DOHH2 (cell line): Measurements from ENCODE around the gene CHD3.
A peak's percentile ranks its signal among the peaks of the same experiment; 100 is the strongest.

Experiments
- H3F3A ChIP-seq: fragments of 200-600 bp; sonication (generic), shearing (Covaris generic); 2 replicates; pipeline ENCODE4 v1.6.0; 2016; ENCODE audit warnings: antibody characterized with exemption, mild to moderate bottlenecking; ENCODE audit not compliant: control insufficient read depth, insufficient read depth
- H3K27ac ChIP-seq: fragments of 200-600 bp; sonication (generic); 2 replicates; pipeline ENCODE4 v1.5.1; 2014; ENCODE audit warnings: low read depth, mild to moderate bottlenecking, low read length, moderate library complexity
- H3K27me3 ChIP-seq: fragments of 200-600 bp; sonication (generic); 2 replicates; pipeline ENCODE4 v1.6.1; 2014; ENCODE audit warnings: mild to moderate bottlenecking, low read length, mixed read lengths; ENCODE audit not compliant: control insufficient read depth
- H3K36me3 ChIP-seq: fragments of 200-600 bp; sonication (generic); 2 replicates; pipeline ENCODE4 v1.6.1; 2014; ENCODE audit warnings: mild to moderate bottlenecking, low read length, moderate library complexity, mixed read lengths; ENCODE audit not compliant: control insufficient read depth
- H3K4me1 ChIP-seq: fragments of 200-600 bp; sonication (generic); 2 replicates; pipeline ENCODE4 v1.6.1; 2014; ENCODE audit warnings: mild to moderate bottlenecking, low read length, mixed read lengths; ENCODE audit not compliant: control insufficient read depth
- H3K4me2 ChIP-seq: fragments of 200-600 bp; sonication (generic); 2 replicates; pipeline ENCODE4 v1.6.0; 2014; ENCODE audit warnings: mild to moderate bottlenecking, low read length, moderate library complexity
- H3K4me3 ChIP-seq: fragments of 200-600 bp; sonication (generic); 2 replicates; pipeline ENCODE4 v1.5.1; 2014; ENCODE audit warnings: mild to moderate bottlenecking, low read length, mixed read lengths
- H3K79me2 ChIP-seq: fragments of 200-600 bp; sonication (generic); 2 replicates; pipeline ENCODE4 v1.6.1; 2014; ENCODE audit warnings: mild to moderate bottlenecking, low read length, mixed read lengths; ENCODE audit not compliant: control insufficient read depth
- H3K9me2 ChIP-seq: fragments of 200-600 bp; sonication (generic); replicated peaks from 2 replicates; pipeline ENCODE4 v1.6.1; 2014; ENCODE audit warnings: mild to moderate bottlenecking, low read length, mixed read lengths; ENCODE audit not compliant: control insufficient read depth
- H3K9me3 ChIP-seq: fragments of 200-600 bp; sonication (generic); 2 replicates; pipeline ENCODE4 v1.6.1; 2014; ENCODE audit warnings: antibody characterized with exemption, low read length, mixed read lengths; ENCODE audit not compliant: control insufficient read depth, insufficient read depth
- H4K20me1 ChIP-seq: fragments of 200-600 bp; sonication (generic); 2 replicates; pipeline ENCODE4 v1.6.0; 2014; ENCODE audit warnings: low read depth, mild to moderate bottlenecking, antibody characterized with exemption, low read length, moderate library complexity; ENCODE audit not compliant: control insufficient read depth, insufficient read depth
- CTCF ChIP-seq: fragments of 200-600 bp; sonication (generic); IDR thresholded peaks from one replicate; pipeline ENCODE4 v1.5.1; 2014; ENCODE audit warnings: antibody characterized with exemption, mild to moderate bottlenecking, low read depth, low read length; ENCODE audit not compliant: poor library complexity, severe bottlenecking
- EZH2phosphoT487 ChIP-seq: fragments of 200-600 bp; sonication (generic); IDR thresholded peaks from 2 replicates; pipeline ENCODE4 v1.6.1; 2017; ENCODE audit warnings: borderline replicate concordance, mild to moderate bottlenecking, antibody characterized with exemption, low read length, moderate library complexity, mixed read lengths

The CHD3 gene

GRCh38 chr17:7854851-7855659 is 33.5 kb upstream of the CHD3 start, which contains the start of gene TMEM88:
TMEM88 (plus strand) TSS chr17:7855066; CDS start chr17:7855075, 9 bp downstream.
- Histone ChIP-seq H3K36me3 (peaks cover 76% of the 10 kb centered on the region), H3K27me3 (no peaks in the 10 kb centered on the region), H4K20me1 (peaks cover 9% of the 10 kb centered on the region; the same call in 1 of the 2 replicates), H3F3A (peaks cover 33% of the 10 kb centered on the region), H3K4me1 (peaks cover 52% of the 10 kb centered on the region), H3K9me2 (no peaks in the 10 kb centered on the region), H3K79me2 (peaks cover 55% of the 10 kb centered on the region), H3K4me2 (peak within 1 kb of the TSS; percentile 99), H3K9me3 (no peaks in the 10 kb centered on the region), H3K27ac (peak within 1 kb of the TSS; percentile 83), H3K4me3 (peak within 1 kb of the TSS; percentile 99)
- TF ChIP-seq EZH2phosphoT487, result no peak
- TF ChIP-seq CTCF, result no peak

- Histone ChIP-seq H3K27me3 (no peaks in the 10 kb centered on the region), H3F3A (peaks cover 27% of the 10 kb centered on the region), H4K20me1 (peaks cover 9% of the 10 kb centered on the region; the same call in 1 of the 2 replicates), H3K9me2 (no peaks in the 10 kb centered on the region), H3K4me3 (peak overlapping the region; percentile 99), H3K27ac (peak overlapping the region; percentile 83), H3K9me3 (no peaks in the 10 kb centered on the region), H3K36me3 (peaks cover 75% of the 10 kb centered on the region), H3K79me2 (peaks cover 59% of the 10 kb centered on the region), H3K4me1 (peaks cover 48% of the 10 kb centered on the region), H3K4me2 (peak overlapping the region; percentile 99)
- TF ChIP-seq CTCF, result no peak
- no peak for TF ChIP-seq EZH2phosphoT487
Observed at GRCh38 chr17:7855660-7856010, 33.0 kb upstream of the CHD3 start.

- Histone ChIP-seq H3K79me2 (peaks cover 61% of the 10 kb centered on the region), H3K4me2 (peak overlapping the region; percentile 99), H3K9me2 (no peaks in the 10 kb centered on the region), H3K9me3 (no peaks in the 10 kb centered on the region), H4K20me1 (peaks cover 9% of the 10 kb centered on the region; the same call in 1 of the 2 replicates), H3K4me1 (peaks cover 42% of the 10 kb centered on the region), H3K36me3 (peaks cover 74% of the 10 kb centered on the region), H3K27me3 (no peaks in the 10 kb centered on the region), H3F3A (peaks cover 21% of the 10 kb centered on the region), H3K27ac (peak overlapping the region; percentile 83), H3K4me3 (peak overlapping the region; percentile 99)
- TF ChIP-seq EZH2phosphoT487 (no peak), CTCF (no peak)
Observed at GRCh38 chr17:7856011-7856810, 32.4 kb upstream of the CHD3 start.
